Stomach (tissue), 9 donors: ENCODE results near the gene ZBTB34. TPM values are rescaled to one million over a fixed set of nuclear protein-coding genes. Genes with fewer than 3 reads are reported as not detected.

Source experiments
- DNase-seq, 2 donors: peaks; one replicate each; pipeline versions ENCODE4 v3.0.0 to v3.0.0-alpha.2; 2013 to 2019
- H3K27ac ChIP-seq, 5 donors: fragments of 200-600 bp in 4 of 5; sonication (generic) in 4 of 5; one replicate each; pipeline ENCODE4 v1.5.1; 2013 to 2019; ENCODE audit warnings: mild to moderate bottlenecking in 1 of 5, moderate library complexity in 1 of 5
- H3K27me3 ChIP-seq, 3 donors: fragments of 200-600 bp; sonication (generic); one replicate each; pipeline ENCODE4 v1.5.1; 2017 to 2019; ENCODE audit warnings: mixed run types in 1 of 3
- H3K36me3 ChIP-seq, 4 donors: fragments of 200-600 bp; sonication (generic); 1 replicate in 3 of 4; 2 replicates in 1 of 4; pipeline ENCODE4 v1.5.1; 2016 to 2019
- H3K4me1 ChIP-seq, 4 donors: fragments of 200-600 bp; sonication (generic); one replicate each; pipeline ENCODE4 v1.5.1; 2016 to 2019
- H3K4me3 ChIP-seq, 4 donors: fragments of 200-600 bp; sonication (generic) in 3 of 4; one replicate each; pipeline ENCODE4 v1.5.1; 2016 to 2019; ENCODE audit warnings: mild to moderate bottlenecking in 1 of 4
- H3K9me3 ChIP-seq, 4 donors: fragments of 200-600 bp; sonication (generic); one replicate each; pipeline ENCODE4 v1.5.1; 2016 to 2019
- CTCF ChIP-seq, 7 experiments: fragments of 450-650 bp in 4 of 7; fragments of 200-600 bp in 3 of 7; sonication (generic) in 3 of 7; IDR thresholded peaks; one replicate each; pipeline ENCODE4 v1.5.1; 2016 to 2019; ENCODE audit warnings: antibody characterized with exemption in 7 of 7, control low read depth in 2 of 7, mild to moderate bottlenecking in 1 of 7
- EP300 ChIP-seq: sonication (generic); formaldehyde crosslinking; IDR thresholded peaks from one replicate; pipeline ENCODE4 v1.6.1; 2017; ENCODE audit warnings: antibody characterized with exemption
- POLR2A ChIP-seq, 4 donors: fragments of 450-650 bp; IDR thresholded peaks; one replicate each; pipeline ENCODE4 v1.6.1; 2016; ENCODE audit warnings: antibody characterized with exemption in 4 of 4, control low read depth in 2 of 4, mild to moderate bottlenecking in 1 of 4, moderate library complexity in 1 of 4
- POLR2AphosphoS5 ChIP-seq, 3 donors: sonication (generic); formaldehyde crosslinking; IDR thresholded peaks; one replicate each; pipeline ENCODE4 v1.6.1; 2016; ENCODE audit warnings: antibody characterized with exemption in 3 of 3
- WGBS, 5 donors: extraction: QIAGEN DNeasy Blood & Tissue Kit in 3 of 5; methylation state at CpG; one replicate each; pipeline versions ENCODE4 v1.1.5 to v1.1.7; 2013 to 2018; 5-methylcytosine and 5-hydroxymethylcytosine counted together
- intact Hi-C: fragments of 100-400 bp; cut with DNase I; formaldehyde crosslinking; loops from one replicate; pipeline ENCODE4 v1.15.1; 2023; ENCODE audit warnings: low total_unique reads
- polyA plus RNA-seq, 3 donors: library from polyadenylated mRNA; stranded (reverse); fragments of 200-250 nt; gene quantifications; one replicate each; pipeline ENCODE4 v1.2.3, GENCODE V29; 2013
- total RNA-seq, 5 donors: library from RNA; depleted of rRNA; stranded (reverse); fragments of >200 nt; gene quantifications; one replicate each; pipeline versions ENCODE4 v1.1.0 to v1.2.3, GENCODE V29; 2014 to 2016
- donor health status: healthy with polysubstance abuse.
- donor health status: Bipolar disorder and iron deficiency.
- donor health status: healthy.

The ZBTB34 gene
- total and polyA plus RNA-seq, 8 donors = 0.92 to 25.7 (median 9.7) TPM

- Histone ChIP-seq H3K9me3 (no peaks in the 10 kb centered on the region), H3K27ac (no peak overlapping the region), H3K27me3 (no peaks in the 10 kb centered on the region), H3K36me3 (peaks cover 31 to 64% (median 58%) of the 10 kb centered on the region in 4 donors), H3K4me1 (peaks cover 0 to 3% (median under 1%) of the 10 kb centered on the region in 4 donors), H3K4me3 (no peak overlapping the region)
- intact Hi-C loops = no loop called here
- 91 to 98% (median 97%) methylated on average over 22 to 24 of the region's 24 CpGs for WGBS, 5 donors
- no peak for DNase-seq
- TF ChIP-seq POLR2AphosphoS5 (IDR thresholded peaks at IDR 0.05) = no peak
- TF ChIP-seq EP300 = no peak
- TF ChIP-seq POLR2A (IDR thresholded peaks at IDR 0.05) = no peak
- no peak for TF ChIP-seq CTCF (IDR thresholded peaks at IDR 0.05)
Measured at GRCh38 chr9:126833020-126833419, 27.4 kb upstream of the ZBTB34 start.

DNA sequence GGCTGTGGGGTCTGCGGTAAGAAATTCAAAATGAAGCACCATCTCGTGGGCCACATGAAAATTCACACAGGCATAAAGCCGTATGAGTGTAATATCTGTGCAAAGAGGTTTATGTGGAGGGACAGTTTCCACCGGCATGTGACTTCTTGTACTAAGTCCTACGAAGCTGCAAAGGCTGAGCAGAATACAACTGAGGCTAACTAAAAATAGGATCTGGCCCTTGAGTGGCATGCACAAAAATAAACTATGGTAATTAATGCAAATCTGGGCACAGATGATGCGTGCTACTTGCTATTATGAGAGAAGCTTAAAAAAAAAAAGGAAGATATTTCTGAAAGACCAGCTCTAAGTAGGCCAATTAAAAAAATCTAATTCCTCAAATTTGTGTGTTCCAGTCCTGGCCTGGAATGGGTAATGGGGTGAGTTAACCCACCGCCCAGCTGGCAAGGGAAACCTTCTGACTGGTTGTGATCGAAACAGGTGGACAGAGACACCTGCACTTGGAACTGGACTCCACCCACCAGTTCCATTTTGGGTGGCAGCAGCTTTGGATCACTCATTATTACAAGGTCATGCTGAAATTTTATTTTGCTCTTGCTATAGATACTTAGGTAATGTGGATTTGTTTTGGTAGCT, 26.6 kb upstream of the ZBTB34 start:
- TF ChIP-seq POLR2A (IDR thresholded peaks at IDR 0.05) (no peak), EP300 (no peak), CTCF (IDR thresholded peaks at IDR 0.05) (no peak), POLR2AphosphoS5 (IDR thresholded peaks at IDR 0.05) (no peak)
- Histone ChIP-seq H3K36me3 (peaks cover 31 to 71% (median 65%) of the 10 kb centered on the region in 4 donors), H3K9me3 (no peaks in the 10 kb centered on the region), H3K27me3 (no peaks in the 10 kb centered on the region), H3K4me3 (no peak overlapping the region), H3K4me1 (peaks cover 0 to 10% (median 6%) of the 10 kb centered on the region in 4 donors), H3K27ac (no peak overlapping the region)
- intact Hi-C loops = no loop called here
- WGBS, 5 donors = 92 to 95% (median 93%) methylated on average over 8 of the region's 8 CpGs
- no peak for DNase-seq

DNA sequence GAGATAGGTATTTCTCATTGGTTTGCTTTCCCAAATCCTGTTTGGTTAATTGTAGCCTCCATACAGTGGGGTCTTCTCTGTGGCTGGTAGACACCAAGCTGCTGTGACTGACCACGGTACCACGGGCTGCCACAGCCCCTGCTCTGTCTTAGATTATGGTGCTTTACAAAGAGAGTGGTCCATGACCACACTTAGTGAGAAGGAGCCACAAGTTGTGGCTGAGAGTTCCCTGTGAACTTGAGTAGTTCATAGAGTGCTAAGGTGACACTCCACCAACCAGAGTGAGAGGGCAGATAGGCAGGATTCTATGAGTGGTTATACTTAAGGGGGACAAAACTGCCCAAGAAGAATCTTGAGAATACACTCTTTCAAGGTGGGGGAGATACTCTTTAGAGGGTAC, 25.8 kb upstream of the ZBTB34 start:
- DNase-seq = no peak
- peaks cover 0 to 11% (median 7%) of the 10 kb centered on the region in 4 donors for H3K4me1 ChIP-seq
- TF ChIP-seq EP300 (no peak), POLR2AphosphoS5 (IDR thresholded peaks at IDR 0.05) (no peak), POLR2A (IDR thresholded peaks at IDR 0.05) (no peak), CTCF (IDR thresholded peaks at IDR 0.05) (no peak)
- peaks cover 31 to 76% (median 73%) of the 10 kb centered on the region in 4 donors for H3K36me3 ChIP-seq
- intact Hi-C loops = no loop called here
- no peak overlapping the region for H3K27ac ChIP-seq
- H3K9me3 ChIP-seq = no peaks in the 10 kb centered on the region
- no peaks in the 10 kb centered on the region for H3K27me3 ChIP-seq
- H3K4me3 ChIP-seq = no peak overlapping the region
- 50 to 97% (median 94%) methylated on average over 2 of the region's 2 CpGs for WGBS, 5 donors

DNA sequence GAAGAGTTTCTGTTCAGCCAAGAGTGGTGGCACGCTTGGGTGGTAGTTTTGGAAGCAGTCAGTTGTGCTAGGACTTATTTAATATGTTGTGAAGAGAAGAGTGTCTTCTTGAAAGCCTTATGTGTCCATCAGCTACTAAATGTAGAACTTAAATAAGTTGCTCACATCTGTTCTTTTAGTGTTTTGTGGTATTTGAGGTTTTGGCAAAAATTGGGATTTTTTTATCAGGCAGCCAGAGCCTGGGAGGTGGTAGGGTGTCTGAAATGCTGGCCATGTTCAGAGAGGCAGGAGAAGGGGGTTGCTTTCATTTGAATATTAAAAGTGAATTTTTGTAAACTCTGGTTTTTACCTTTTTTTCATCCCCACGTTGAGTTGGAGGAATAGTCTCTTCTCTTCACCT, 24.2 kb upstream of the ZBTB34 start:
- intact Hi-C loops = no loop called here
- Histone ChIP-seq H3K27me3 (no peaks in the 10 kb centered on the region), H3K27ac (no peak overlapping the region), H3K4me1 (peaks cover 0 to 11% (median 7%) of the 10 kb centered on the region in 4 donors), H3K9me3 (no peaks in the 10 kb centered on the region), H3K36me3 (peaks cover 31 to 64% (median 62%) of the 10 kb centered on the region in 4 donors), H3K4me3 (no peak overlapping the region)
- no peak for DNase-seq
- TF ChIP-seq CTCF (IDR thresholded peaks at IDR 0.05) (no peak), EP300 (no peak), POLR2AphosphoS5 (IDR thresholded peaks at IDR 0.05) (no peak), POLR2A (IDR thresholded peaks at IDR 0.05) (no peak)
- 85 to 90% (median 87%) methylated on average over 2 of the region's 2 CpGs for WGBS, 5 donors
